T follicular helper cell (primary cell): ENCODE measurements around the gene CAPN11.
A peak's percentile ranks its signal among the peaks of the same experiment; 100 is the strongest.

Source experiments
- DNase-seq: peaks from one replicate; pipeline ENCODE4 v3.0.0-alpha.2; 2020; ENCODE audit warnings: low read depth

The CAPN11 gene

GRCh38 chr6:44156494-44157151, 2.0 kb upstream of the CAPN11 start:
- no peak for DNase-seq

GRCh38 chr6:44157152-44157521, 1.5 kb upstream of the CAPN11 start:
- DNase-seq, result no peak

GRCh38 chr6:44161997-44162338, 3.3 kb downstream of the CAPN11 start:
- no peak for DNase-seq

- DNase-seq, result no peak
Measured at GRCh38 chr6:44162876-44163625, 4.4 kb downstream of the CAPN11 start.

- DNase-seq, result no peak
Measured at GRCh38 chr6:44166116-44166515, 7.5 kb downstream of the CAPN11 start.

- DNase-seq, result no peak
Measured at GRCh38 chr6:44166591-44167184, 8.1 kb downstream of the CAPN11 start.

GRCh38 chr6:44167567-44167966, 8.9 kb downstream of the CAPN11 start:
- DNase-seq, result no peak

GRCh38 chr6:44169154-44169553, 10.5 kb downstream of the CAPN11 start:
- DNase-seq, result no peak

GRCh38 chr6:44169886-44170570, 11.4 kb downstream of the CAPN11 start:
- DNase-seq, result no peak

GRCh38 chr6:44171899-44172546, 13.4 kb downstream of the CAPN11 start:
- DNase-seq, result no peak

- DNase-seq, result peak; percentile 65
Measured at GRCh38 chr6:44172731-44173500, 14.3 kb downstream of the CAPN11 start.

- DNase-seq, result no peak
Measured at GRCh38 chr6:44176130-44176761, 17.6 kb downstream of the CAPN11 start.

GRCh38 chr6:44176762-44177509, 18.3 kb downstream of the CAPN11 start:
- DNase-seq, result no peak

GRCh38 chr6:44177691-44178423, 19.2 kb downstream of the CAPN11 start:
- no peak for DNase-seq

- no peak for DNase-seq
Measured at GRCh38 chr6:44178424-44179071, 19.9 kb downstream of the CAPN11 start.

- no peak for DNase-seq
Measured at GRCh38 chr6:44179072-44179536, 20.5 kb downstream of the CAPN11 start.

GRCh38 chr6:44179648-44180047, 21.0 kb downstream of the CAPN11 start:
- DNase-seq, result no peak

GRCh38 chr6:44180406-44180805, 21.8 kb downstream of the CAPN11 start:
- DNase-seq, result no peak

- DNase-seq, result no peak
Measured at GRCh38 chr6:44180886-44181285, 22.3 kb downstream of the CAPN11 start.
